Astrocyte (in vitro differentiated cells and primary cell): ENCODE data around the gene CHD9NB.

Source experiments
- CTCF ChIP-seq: IDR thresholded peaks from 2 replicates; pipeline ENCODE4 v1.5.1; 2011; ENCODE audit warnings: low read depth, mild to moderate bottlenecking, inconsistent platforms, low read length, moderate library complexity; ENCODE audit not compliant: insufficient read depth
- EZH2 ChIP-seq: IDR thresholded peaks from 2 replicates; pipeline ENCODE4 v1.6.1; 2012; ENCODE audit warnings: mild to moderate bottlenecking, low read length, inconsistent platforms; ENCODE audit not compliant: insufficient read depth

- TF ChIP-seq CTCF (peak; percentile 77), EZH2 (no peak)
Measured at GRCh38 chr16:53054670-53055485, 2.2 kb upstream of the CHD9NB start, which contains the start of gene CHD9.
